GM18505 (cell line): ENCODE measurements around the gene FHOD1.

ENCODE experiments used
- ATAC-seq: cut with Tn5 transposase; IDR thresholded peaks from one replicate; pipeline ENCODE4 v1.9.1; 2021; ENCODE audit not compliant: unreplicated experiment
- POLR2A ChIP-seq: IDR thresholded peaks from 4 replicates; pipeline ENCODE4 v1.6.1; 2011; ENCODE audit warnings: borderline replicate concordance; ENCODE audit not compliant: insufficient read depth, insufficient read length; ENCODE audit errors: extremely low read depth

FHOD1 gene

DNA sequence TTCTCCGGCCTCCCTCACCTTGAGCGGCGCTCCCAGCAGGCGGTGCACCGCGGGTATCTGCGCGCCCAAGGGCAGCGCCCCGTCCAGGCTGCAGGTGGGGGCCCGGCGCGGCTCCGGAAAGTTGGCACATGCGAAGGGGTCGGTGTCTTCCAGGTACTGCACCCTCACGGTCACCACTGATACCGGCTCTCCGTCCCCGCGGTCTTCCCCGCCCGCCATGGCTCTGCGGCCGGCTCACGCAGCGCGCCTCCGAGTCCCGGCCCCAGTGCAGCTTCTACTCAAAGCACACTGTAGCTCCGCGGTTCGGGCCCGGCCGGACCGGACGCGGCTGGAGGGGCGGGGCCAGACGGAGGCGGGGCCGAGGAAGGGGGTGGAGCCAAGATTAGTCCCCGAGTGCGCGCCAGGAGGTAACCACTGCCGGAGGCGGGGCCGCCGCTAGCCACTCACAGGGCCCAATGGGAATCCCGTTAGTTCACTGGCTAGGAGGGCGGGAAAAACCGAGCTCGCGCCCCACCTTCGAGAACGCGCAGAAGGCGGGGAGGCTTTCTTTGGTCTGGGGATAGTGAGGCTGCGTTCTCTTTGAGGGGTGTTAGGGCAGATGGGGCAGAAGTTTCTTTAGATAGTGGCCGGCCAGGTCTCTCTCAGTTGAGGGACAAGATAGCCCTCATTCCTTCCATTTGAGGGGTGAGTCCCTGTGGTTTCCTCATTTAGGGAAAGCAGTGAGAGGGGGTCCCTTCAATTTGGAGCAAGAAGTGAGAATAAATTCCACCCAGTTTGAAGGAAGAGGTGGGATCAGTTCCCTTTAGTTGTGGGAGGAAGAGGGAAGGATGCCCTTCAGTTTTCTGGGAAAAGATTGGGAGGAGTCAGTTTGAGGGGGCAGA, at the start of gene FHOD1:
Gene FHOD1, minus strand, starts transcription at position 290 of the 881 bp plus-strand sequence. Its CDS starts 71 bp downstream, at position 219.
- TF ChIP-seq POLR2A = peak; percentile 74
- ATAC-seq = peak; percentile 55

DNA sequence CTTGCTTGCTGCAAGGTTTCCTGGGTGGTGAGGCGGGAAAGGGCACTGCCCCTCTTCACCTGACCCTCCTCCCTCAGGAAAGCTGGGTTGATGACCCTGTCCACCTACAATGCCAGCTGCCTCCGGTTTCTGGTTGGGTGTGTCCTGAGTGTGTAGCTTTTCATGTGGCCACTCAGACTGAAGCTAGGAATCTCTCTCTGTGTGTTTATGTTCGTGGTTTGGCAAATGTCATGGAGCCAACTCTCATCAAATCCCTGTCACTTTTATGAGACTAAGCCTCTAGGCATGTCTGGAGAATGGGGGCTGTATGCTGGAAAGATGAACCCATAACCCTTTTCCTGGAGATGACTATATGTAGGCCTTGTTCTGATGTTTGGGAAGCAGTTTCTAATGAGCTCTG, 49.1 kb upstream of the FHOD1 start:
- no peak for TF ChIP-seq POLR2A

DNA sequence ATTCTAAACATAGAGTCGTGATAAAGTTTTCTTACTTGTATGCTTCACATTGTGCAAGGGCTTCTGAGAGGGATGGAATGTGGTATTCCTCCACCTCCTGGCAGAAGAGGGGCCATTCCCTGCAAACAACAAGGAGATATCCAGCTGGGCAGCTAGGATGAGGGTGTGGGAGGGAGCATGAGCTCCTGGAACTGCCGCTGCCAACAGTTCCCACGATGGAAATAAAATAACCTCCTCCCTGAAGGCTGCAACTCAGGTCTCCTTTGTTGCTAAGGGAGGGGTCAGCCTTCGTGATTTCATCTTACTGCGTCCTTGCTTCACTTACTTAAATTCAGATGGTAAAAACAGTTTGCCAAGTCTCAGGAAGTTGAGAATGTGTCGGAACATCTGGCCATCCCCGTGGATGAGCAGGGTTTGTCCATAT, 47.7 kb upstream of the FHOD1 start:
- ATAC-seq = no peak
- TF ChIP-seq POLR2A = no peak

More for the DNA sequence above, 49.1 kb upstream of the FHOD1 start:
- ATAC-seq = no peak

DNA sequence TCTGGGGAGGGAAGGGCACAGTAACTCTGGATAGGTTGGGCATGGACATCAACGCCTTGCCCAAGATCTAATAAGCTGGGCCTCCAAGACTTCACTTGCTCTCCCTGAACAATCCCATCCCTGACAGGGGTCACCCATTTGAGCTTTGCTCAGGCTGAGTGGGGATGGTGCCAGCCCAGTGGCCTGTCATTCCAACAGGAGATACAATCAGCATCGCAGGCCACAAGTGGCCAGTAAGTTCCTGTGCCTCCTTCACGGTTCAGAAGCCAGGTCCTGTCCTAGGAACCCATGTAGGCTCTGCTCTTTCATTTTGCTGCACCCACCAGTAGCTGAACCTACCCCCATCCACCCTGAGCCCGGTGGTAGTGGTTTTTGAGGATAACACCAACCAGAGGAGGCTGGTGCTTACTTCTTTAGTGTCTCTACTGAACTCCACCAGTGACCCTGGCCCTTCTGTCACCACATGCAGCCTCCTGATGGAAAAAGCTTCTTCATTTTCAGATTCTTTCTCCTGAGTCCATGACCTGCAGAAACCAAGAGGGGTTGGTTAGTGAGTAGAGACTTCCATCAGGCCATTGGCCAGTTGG, 47.0 kb upstream of the FHOD1 start:
- no peak for TF ChIP-seq POLR2A
- ATAC-seq = no peak

DNA sequence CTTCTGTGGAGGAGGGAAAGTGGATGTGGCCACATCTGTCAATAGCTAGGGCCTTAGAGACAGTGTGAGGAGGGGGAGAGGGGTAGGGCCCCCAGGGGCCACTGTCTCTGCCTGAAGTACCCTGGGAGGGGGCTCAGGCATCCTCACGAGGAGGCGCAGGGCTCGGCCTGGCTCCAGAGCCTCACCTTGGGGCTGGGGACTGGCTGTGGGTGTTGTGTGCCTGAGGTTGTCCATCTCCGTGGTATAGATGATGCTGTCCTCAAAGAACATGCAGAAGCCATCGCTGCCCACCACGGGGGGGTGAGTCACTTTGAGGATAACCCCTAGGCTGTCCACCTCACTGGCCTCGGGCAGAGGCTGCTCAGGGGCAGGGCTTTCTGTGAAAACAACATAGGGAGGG, 44.2 kb upstream of the FHOD1 start:
- no peak for TF ChIP-seq POLR2A
- ATAC-seq = no peak

DNA sequence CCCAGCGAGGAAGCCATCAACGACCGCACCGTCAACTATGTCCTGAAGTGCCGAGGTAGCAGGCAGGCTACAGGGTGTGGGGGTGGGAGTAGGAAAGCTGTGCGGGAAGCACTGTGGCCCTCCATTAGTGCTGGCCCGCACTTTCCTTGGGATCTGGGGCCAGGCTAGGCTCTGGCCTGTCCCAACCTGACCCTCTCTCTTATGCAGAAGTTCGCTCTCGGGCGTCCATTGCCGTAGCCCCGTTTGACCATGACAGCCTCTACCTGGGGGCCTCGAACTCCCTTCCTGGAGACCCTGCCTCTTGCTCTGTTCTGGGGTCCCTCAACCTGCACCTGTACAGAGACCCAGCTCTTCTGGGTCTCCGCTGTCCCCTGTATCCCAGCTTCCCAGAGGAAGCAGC, 40.7 kb upstream of the FHOD1 start:
- no peak for TF ChIP-seq POLR2A
- no peak for ATAC-seq

DNA sequence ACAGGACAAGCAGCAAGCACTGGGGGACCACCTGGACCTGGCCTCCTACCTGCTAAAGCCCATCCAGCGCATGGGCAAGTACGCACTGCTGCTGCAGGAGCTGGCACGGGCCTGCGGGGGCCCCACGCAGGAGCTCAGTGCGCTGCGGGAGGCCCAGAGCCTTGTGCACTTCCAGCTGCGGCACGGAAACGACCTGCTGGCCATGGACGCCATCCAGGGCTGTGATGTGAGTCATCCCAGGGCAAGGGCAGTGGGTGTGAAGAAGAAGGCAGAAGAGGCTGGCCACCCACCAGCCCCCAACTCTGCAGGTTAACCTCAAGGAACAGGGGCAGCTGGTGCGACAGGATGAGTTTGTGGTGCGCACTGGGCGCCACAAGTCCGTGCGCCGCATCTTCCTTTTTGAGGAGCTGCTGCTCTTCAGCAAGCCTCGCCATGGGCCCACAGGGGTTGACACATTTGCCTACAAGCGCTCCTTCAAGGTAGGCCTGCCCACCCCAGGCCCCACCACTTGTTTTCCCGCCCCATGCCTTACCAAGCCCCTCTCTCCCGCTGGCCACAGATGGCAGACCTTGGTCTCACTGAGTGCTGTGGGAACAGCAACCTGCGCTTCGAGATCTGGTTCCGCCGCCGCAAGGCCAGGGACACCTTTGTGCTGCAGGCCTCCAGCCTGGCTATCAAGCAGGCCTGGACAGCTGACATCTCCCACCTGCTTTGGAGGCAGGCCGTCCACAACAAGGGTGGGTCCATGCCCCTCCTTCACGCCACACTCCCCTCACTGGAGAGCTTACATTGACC, 39.4 kb upstream of the FHOD1 start:
- TF ChIP-seq POLR2A = no peak
- ATAC-seq = no peak

DNA sequence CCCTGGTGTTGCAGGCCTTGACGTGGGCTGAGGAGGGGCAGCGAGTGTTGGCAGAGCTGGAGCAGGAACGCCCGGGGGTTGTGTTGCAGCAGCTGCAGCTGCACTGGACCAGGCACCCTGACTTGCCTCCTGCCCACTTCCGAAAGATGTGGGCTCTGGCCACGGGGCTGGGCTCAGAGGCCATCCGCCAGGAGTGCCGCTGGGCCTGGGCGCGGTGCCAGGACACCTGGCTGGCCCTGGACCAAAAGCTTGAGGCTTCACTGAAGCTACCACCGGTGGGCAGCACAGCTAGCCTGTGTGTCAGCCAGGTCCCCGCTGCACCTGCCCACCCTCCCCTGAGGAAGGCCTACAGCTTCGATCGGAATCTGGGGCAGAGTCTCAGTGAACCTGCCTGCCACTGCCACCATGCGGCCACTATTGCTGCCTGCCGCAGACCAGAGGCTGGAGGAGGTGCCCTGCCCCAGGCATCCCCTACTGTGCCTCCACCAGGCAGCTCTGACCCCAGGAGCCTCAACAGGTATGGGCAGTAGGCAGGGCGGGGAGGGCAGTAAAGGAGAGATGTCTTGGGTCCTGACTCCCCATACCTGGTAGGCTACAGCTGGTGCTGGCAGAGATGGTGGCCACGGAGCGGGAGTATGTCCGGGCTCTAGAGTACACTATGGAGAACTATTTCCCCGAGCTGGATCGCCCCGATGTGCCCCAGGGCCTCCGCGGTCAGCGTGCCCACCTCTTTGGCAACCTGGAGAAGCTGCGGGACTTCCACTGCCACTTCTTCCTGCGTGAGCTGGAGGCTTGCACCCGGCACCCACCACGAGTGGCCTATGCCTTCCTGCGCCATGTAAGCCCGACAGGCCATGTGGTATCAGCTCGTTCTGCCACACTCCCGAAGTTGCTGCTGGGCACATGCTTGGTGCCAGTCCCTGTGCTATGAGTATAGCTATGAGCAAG, 37.7 kb upstream of the FHOD1 start:
- ATAC-seq = no peak
- no peak for TF ChIP-seq POLR2A

DNA sequence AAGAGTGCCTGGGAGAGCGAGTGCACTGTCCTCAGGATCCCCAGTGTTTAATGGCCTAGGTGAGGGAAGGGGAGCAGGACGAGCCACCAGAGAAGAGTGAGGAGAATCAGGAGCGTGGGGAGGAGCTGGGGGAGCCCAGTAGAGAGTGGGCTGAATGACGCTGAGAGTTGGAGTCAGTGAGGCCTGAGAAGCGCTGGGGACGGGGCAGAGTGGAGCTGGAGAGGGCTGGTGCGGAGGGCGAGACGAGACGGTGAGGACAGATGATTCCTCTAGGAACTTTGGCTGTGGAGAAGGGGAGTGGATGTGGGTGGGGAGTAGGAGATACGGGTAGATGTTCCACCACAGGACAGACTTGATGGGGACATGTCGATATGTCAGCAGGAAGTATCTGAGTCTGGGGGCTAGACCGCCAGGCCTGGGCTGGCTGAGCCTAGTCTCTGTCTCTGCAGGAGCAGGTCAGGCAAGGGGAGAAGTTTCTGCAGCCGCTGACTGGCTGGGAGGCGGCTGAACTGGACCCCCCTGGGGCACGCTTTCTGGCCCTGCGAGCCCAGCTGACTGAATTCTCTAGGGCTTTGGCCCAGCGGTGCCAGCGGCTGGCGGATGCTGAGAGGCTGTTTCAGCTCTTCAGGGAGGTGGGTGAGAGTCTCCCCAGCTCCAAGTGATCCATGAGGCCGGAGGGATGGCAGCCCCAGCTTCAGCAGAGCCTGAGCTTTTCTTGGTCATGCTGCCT, 36.7 kb upstream of the FHOD1 start:
- no peak for TF ChIP-seq POLR2A
- no peak for ATAC-seq

DNA sequence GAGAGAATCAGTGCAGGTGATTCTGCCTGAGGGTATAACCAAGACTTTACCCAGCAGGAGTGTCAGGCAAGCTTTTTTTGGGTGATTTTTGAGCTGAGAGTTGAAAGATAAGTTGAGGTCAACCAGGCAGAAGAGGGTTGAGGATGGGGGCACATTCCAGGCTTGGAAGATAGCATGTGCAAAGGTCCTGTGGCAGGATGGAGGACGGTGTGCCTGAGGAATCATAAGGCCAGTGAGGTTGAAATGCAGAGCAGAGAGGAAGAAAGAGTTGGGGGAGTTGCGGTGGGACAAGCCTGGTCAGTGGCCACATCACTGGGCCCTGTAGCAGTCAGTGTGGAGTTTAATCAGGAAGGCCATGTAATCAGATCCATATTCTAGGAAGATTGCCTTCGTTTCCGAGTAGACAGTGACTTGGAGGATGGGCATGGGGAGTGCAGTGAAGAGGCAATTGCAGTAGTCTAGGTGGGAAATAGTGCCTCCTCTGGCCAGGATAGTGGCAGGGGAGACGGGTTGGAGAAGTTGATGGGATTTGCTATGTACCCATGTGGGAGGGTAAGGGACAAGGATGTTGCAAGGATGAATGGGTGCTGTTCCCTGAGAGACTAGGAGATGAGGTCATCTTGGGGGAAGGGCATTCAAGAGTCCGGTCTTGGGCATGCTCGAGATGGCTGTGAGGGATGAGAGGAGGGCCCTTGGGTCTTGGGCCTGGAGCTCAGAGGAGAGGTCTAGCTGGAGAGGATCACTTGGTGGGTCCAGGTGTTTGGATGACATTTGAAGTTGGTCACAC, 36.0 kb upstream of the FHOD1 start:
- no peak for TF ChIP-seq POLR2A
- no peak for ATAC-seq

DNA sequence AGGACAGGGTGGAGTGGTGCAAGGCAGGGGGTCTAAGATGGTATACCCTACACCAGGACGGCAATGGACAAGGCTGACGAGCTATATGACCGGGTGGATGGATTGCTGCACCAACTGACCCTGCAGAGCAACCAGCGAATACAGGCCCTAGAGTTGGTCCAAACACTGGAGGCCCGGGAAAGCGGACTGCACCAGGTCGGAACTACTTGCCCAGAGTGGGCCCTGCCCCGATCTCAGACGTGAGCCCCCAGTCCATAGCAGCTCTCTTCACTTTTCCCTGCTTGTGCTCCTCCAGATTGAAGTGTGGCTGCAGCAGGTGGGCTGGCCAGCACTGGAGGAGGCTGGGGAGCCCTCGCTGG, 35.1 kb upstream of the FHOD1 start:
- TF ChIP-seq POLR2A = no peak
- no peak for ATAC-seq

DNA sequence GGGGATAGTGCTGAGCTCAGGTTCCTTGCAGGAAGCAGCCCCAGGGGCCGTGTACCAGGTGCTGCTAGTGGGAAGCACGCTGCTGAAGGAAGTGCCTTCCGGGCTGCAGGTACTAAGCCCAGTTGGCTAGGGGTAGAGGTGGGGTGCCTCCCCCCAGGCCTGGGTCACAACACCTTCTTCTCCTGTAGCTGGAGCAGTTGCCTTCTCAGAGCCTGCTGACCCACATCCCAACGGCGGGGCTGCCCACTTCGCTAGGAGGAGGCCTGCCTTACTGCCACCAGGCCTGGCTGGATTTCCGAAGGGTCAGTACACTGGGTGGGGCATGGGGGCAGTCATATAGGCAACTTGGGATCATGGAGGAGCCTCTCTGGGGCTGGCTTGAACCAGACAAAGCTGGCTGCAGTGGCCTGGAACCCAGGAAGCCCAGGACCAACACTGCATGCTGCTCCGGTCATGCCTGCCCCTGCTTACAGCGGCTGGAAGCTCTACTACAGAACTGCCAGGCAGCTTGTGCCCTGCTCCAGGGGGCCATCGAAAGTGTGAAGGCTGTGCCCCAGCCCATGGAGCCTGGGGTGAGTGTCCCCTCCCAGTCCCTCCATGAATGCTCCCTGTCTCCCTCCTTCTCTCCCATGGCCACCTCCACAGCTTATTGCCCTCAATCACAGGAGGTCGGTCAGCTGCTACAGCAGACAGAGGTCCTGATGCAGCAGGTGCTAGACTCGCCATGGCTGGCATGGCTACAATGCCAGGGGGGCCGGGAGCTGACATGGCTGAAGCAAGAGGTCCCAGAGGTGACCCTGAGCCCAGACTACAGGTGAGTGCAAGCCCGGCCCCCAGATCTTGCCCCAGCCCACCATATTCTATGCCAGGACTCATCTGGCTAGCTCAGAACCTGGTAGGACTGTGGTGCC, 34.5 kb upstream of the FHOD1 start:
- TF ChIP-seq POLR2A = no peak
- ATAC-seq = no peak
